Keratinocyte (primary cell): ENCODE measurements around the gene CFAP410. TPM values are rescaled to one million over a fixed set of nuclear protein-coding genes. Genes with fewer than 3 reads are reported as not detected.
A peak's percentile ranks its signal among the peaks of the same experiment; 100 is the strongest.

Experiments used
- DNase-seq: peaks from one replicate; pipeline ENCODE4 v3.0.0-alpha.2; 2011; ENCODE audit warnings: low read depth, missing footprints, low spot score
- FAIRE-seq: peaks from 2 replicates; lab custom pipeline; 2011; peaks lifted over from hg19 to GRCh38; lab: Jason Lieb, UNC
- H2AFZ ChIP-seq: 2 replicates; pipeline ENCODE4 v1.6.0; 2012; ENCODE audit warnings: low read length, control low read depth, inconsistent platforms; ENCODE audit not compliant: control insufficient read depth
- H3K27ac ChIP-seq: 2 replicates; pipeline ENCODE4 v1.5.1; 2011; ENCODE audit warnings: low read length; ENCODE audit not compliant: control insufficient read depth, insufficient read depth
- H3K27me3 ChIP-seq: 3 replicates; pipeline ENCODE4 v1.6.0; 2011; ENCODE audit warnings: low read length; ENCODE audit not compliant: control insufficient read depth, insufficient read depth; ENCODE audit errors: extremely low read depth
- H3K36me3 ChIP-seq, 2 experiments: 2 replicates in 1 of 2; 3 replicates in 1 of 2; pipeline ENCODE4 v1.5.1; 2011; ENCODE audit warnings: low read length in 2 of 2, mild to moderate bottlenecking in 1 of 2; ENCODE audit not compliant: control insufficient read depth in 2 of 2, insufficient read depth in 2 of 2; ENCODE audit errors: extremely low read depth in 1 of 2
- H3K4me1 ChIP-seq: 3 replicates; pipeline ENCODE4 v1.5.1; 2011; ENCODE audit warnings: low read length; ENCODE audit not compliant: control insufficient read depth, insufficient read depth; ENCODE audit errors: extremely low read depth
- H3K4me2 ChIP-seq: 3 replicates; pipeline ENCODE4 v1.6.0; 2011; ENCODE audit warnings: low read depth, low read length; ENCODE audit not compliant: control insufficient read depth, insufficient read depth; ENCODE audit errors: extremely low read depth
- H3K4me3 ChIP-seq, 3 experiments: fragments of 200-600 bp in 1 of 3; sonication (generic) in 1 of 3; 2 replicates in 2 of 3; 3 replicates in 1 of 3; pipeline ENCODE4 v1.5.1; 2011 to 2016; ENCODE audit warnings: low read length in 3 of 3, mild to moderate bottlenecking in 3 of 3, control low read depth in 2 of 3, inconsistent platforms in 1 of 3, low read depth in 1 of 3, mixed read lengths in 1 of 3, mixed run types in 1 of 3, moderate library complexity in 1 of 3; ENCODE audit not compliant: control insufficient read depth in 2 of 3, insufficient read depth in 2 of 3; ENCODE audit errors: extremely low read depth in 1 of 3
- H3K79me2 ChIP-seq: 2 replicates; pipeline ENCODE4 v1.6.0; 2012; ENCODE audit warnings: low read length; ENCODE audit not compliant: control insufficient read depth, insufficient read depth
- H3K9ac ChIP-seq: 3 replicates; pipeline ENCODE4 v1.6.0; 2011; ENCODE audit warnings: low read length; ENCODE audit not compliant: control insufficient read depth, insufficient read depth; ENCODE audit errors: extremely low read depth
- H3K9me1 ChIP-seq: 3 replicates; pipeline ENCODE4 v1.6.0; 2011; ENCODE audit warnings: low read length; ENCODE audit not compliant: control insufficient read depth, insufficient read depth; ENCODE audit errors: extremely low read depth
- H3K9me3 ChIP-seq: 2 replicates; pipeline ENCODE4 v1.5.1; 2012; ENCODE audit warnings: low read depth, low read length; ENCODE audit not compliant: control insufficient read depth
- H4K20me1 ChIP-seq: 3 replicates; pipeline ENCODE4 v1.6.0; 2011; ENCODE audit warnings: low read length; ENCODE audit not compliant: control insufficient read depth, insufficient read depth; ENCODE audit errors: extremely low read depth
- CTCF ChIP-seq, 3 experiments: IDR thresholded peaks in 1 of 3; conservative IDR thresholded peaks in 1 of 3; optimal IDR thresholded peaks in 1 of 3; 2 replicates in 2 of 3; 3 replicates in 1 of 3; pipeline versions ENCODE3 to v1.5.1; 2011; ENCODE audit warnings: low read length in 3 of 3, mild to moderate bottlenecking in 3 of 3, moderate library complexity in 2 of 3, control low read depth in 1 of 3, inconsistent platforms in 1 of 3; ENCODE audit not compliant: insufficient read depth in 2 of 3; ENCODE audit errors: extremely low read depth in 1 of 3
- EZH2 ChIP-seq: IDR thresholded peaks from one replicate; pipeline ENCODE4 v1.6.1; 2012; ENCODE audit warnings: inconsistent platforms, mild to moderate bottlenecking, low read length, moderate library complexity
- dilution Hi-C: fragments of 300-500 bp; cut with MboI; formaldehyde crosslinking; loops from one replicate; pipeline ENCODE4 v1.7.0; 2020; ENCODE audit warnings: low sequenced_read_pairs; ENCODE audit not compliant: extremely low pct_ligation_motif_present
- polyA plus RNA-seq, 5 experiments: library from polyadenylated mRNA; depleted of rRNA in 3 of 5; stranded (reverse) in 3 of 5; stranded (forward) in 1 of 5; unstranded in 1 of 5; fragments of >200 nt; gene quantifications; 1 replicate in 1 of 5; 2 replicates in 3 of 5; 3 replicates in 1 of 5; pipeline versions ENCODE4 v1.2.1 to v1.2.3, GENCODE V29; 2011 to 2012; ENCODE audit warnings: missing spikeins in 2 of 5, low read depth in 1 of 5, low replicate concordance in 1 of 5

The CFAP410 gene
- polyA plus RNA-seq, 1 donor (not counting 4 experiments of a cell fraction or from before 2014, with no cell fraction given): 2.2 TPM

DNA sequence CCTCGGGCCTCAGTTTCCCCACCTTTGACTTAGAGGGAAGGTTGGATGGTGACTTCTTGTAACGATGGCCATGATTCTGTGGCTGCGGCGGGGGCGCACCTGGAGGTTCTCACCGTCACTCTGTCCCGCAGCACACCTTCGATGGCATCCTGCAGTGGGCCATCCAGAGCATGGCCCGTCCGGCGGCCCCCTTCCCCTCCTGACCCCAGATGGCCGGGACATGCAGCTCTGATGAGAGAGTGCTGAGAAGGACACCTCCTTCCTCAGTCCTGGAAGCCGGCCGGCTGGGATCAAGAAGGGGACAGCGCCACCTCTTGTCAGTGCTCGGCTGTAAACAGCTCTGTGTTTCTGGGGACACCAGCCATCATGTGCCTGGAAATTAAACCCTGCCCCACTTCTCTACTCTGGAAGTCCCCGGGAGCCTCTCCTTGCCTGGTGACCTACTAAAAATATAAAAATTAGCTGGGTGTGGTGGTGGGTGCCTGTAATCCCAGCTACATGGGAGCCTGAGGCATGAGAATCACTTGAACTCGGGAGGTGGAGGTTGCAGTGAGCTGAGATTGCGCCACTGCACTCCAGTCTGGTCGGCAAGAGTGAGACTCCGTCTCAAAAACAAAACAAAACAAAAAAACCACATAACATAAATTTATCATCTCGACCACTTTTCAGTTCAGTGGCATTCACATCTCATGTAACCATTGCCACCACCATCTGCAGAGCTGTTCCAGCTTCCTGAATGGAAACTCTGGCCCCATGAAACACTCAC lies 41.5 kb downstream of the CFAP410 start:
- Histone ChIP-seq H2AFZ (no peak overlapping the region), H3K79me2 (peaks cover 21% of the 10 kb centered on the region), H3K9ac (no peak overlapping the region), H3K9me1 (no peaks in the 10 kb centered on the region), H3K4me3 (no peak overlapping the region), H4K20me1 (peaks cover 6% of the 10 kb centered on the region), H3K27ac (no peak overlapping the region), H3K4me2 (peak overlapping the region; percentile 8), H3K27me3 (peaks cover 9% of the 10 kb centered on the region), H3K9me3 (no peaks in the 10 kb centered on the region), H3K4me1 (peaks cover 14% of the 10 kb centered on the region), H3K36me3 (no peaks in the 10 kb centered on the region)
- TF ChIP-seq CTCF (optimal IDR thresholded peaks at IDR 0.05 in 1 of 3, IDR thresholded peaks at IDR 0.05 in 1 of 3, conservative IDR thresholded peaks at IDR 0.05 in 1 of 3; ENCODE audit: extremely low read depth in 1 of 3, insufficient read depth in 2 of 3, low read length in 3 of 3) (peak; percentile 73 to 98 (median 76)), EZH2 (no peak)
- DNase-seq (peak; percentile 36), FAIRE-seq (no peak)
- dilution Hi-C loops: no loop called here

- TF ChIP-seq EZH2: no peak
- no peak for TF ChIP-seq CTCF (optimal IDR thresholded peaks at IDR 0.05 in 1 of 3, IDR thresholded peaks at IDR 0.05 in 1 of 3, conservative IDR thresholded peaks at IDR 0.05 in 1 of 3; ENCODE audit: extremely low read depth in 1 of 3, insufficient read depth in 2 of 3, low read length in 3 of 3)
- Histone ChIP-seq H3K9me3 (no peaks in the 10 kb centered on the region), H3K9me1 (no peaks in the 10 kb centered on the region), H3K27ac (no peak overlapping the region), H3K4me1 (peaks cover 11% of the 10 kb centered on the region), H2AFZ (no peak overlapping the region), H3K27me3 (peaks cover 13% of the 10 kb centered on the region), H3K4me3 (no peak overlapping the region), H3K36me3 (no peaks in the 10 kb centered on the region), H3K4me2 (no peak overlapping the region), H3K79me2 (peaks cover 13% of the 10 kb centered on the region), H3K9ac (no peak overlapping the region), H4K20me1 (peaks cover 4% of the 10 kb centered on the region)
- DNase-seq: no peak
- dilution Hi-C loops: no loop called here
- no peak for FAIRE-seq
These were observed 42.3 kb downstream of the CFAP410 start for GRCh38 chr21:44296916-44297315.
